Activated gamma-delta T cell treated with anti-CD3 and anti-CD28 coated beads, Interleukin-2, amount 50 U/mL, for 16 hours (primary cell): ENCODE measurements around the gene UNK.
"Not testable (repeated sequence)": the region's sequence is repeated elsewhere in the genome, so short reads cannot be mapped to it uniquely, and the experiment has no call there.

Experiments
- DNase-seq: peaks from one replicate; pipeline ENCODE4 v3.0.0-alpha.2; 2020; ENCODE audit warnings: low read depth

Gene UNK

GRCh38 chr17:75806822-75807500 lies 22.4 kb downstream of the UNK start:
- DNase-seq, result no peak

- no peak for DNase-seq
Measured at GRCh38 chr17:75807861-75808260, 23.3 kb downstream of the UNK start.

- no peak for DNase-seq
Measured at GRCh38 chr17:75808549-75808904, 23.9 kb downstream of the UNK start.

GRCh38 chr17:75808905-75809621 lies 24.5 kb downstream of the UNK start:
- DNase-seq, result no peak

- no peak for DNase-seq
Measured at GRCh38 chr17:75809631-75810111, 25.1 kb downstream of the UNK start.

- no peak for DNase-seq
Measured at GRCh38 chr17:75810216-75810615, 25.6 kb downstream of the UNK start.

- DNase-seq, result not testable (repeated sequence)
Measured at GRCh38 chr17:75810756-75811155, 26.1 kb downstream of the UNK start.

GRCh38 chr17:75811174-75811573 lies 26.6 kb downstream of the UNK start:
- DNase-seq, result no peak

- DNase-seq, result no peak
Measured at GRCh38 chr17:75812096-75813013, 27.7 kb downstream of the UNK start.

GRCh38 chr17:75813081-75814020 lies 28.7 kb downstream of the UNK start:
- no peak for DNase-seq

- DNase-seq, result no peak
Measured at GRCh38 chr17:75814021-75814395, 29.4 kb downstream of the UNK start.

GRCh38 chr17:75814900-75815373 lies 30.3 kb downstream of the UNK start:
- no peak for DNase-seq

- DNase-seq, result no peak
Measured at GRCh38 chr17:75815399-75815798, 30.8 kb downstream of the UNK start.

GRCh38 chr17:75816693-75817092 lies 32.1 kb downstream of the UNK start:
- no peak for DNase-seq

GRCh38 chr17:75817571-75817970 lies 33.0 kb downstream of the UNK start:
- DNase-seq, result no peak

GRCh38 chr17:75818326-75818885 lies 33.8 kb downstream of the UNK start:
- DNase-seq, result no peak

- DNase-seq, result no peak
Measured at GRCh38 chr17:75819116-75819515, 34.5 kb downstream of the UNK start.

GRCh38 chr17:75819678-75820077 lies 35.1 kb downstream of the UNK start:
- DNase-seq, result no peak

GRCh38 chr17:75820094-75821080 lies 35.8 kb downstream of the UNK start:
- no peak for DNase-seq

- no peak for DNase-seq
Measured at GRCh38 chr17:75821552-75821951, 36.9 kb downstream of the UNK start.
